WTC11 (cell line): Measurements from ENCODE around the gene FAM13A.

Experiments used
- CTCF ChIP-seq: fragments of 200-600 bp; IDR thresholded peaks from 2 replicates; pipeline ENCODE4 v1.8.0; 2022; ENCODE audit warnings: antibody characterized with exemption
- E2F1 ChIP-seq: sonication (generic); formaldehyde crosslinking; IDR thresholded peaks from 2 replicates; pipeline ENCODE4 v1.8.0; 2022; ENCODE audit warnings: mild to moderate bottlenecking, missing genetic modification reagents
- NFYB ChIP-seq: sonication (generic); formaldehyde crosslinking; conservative IDR thresholded peaks from 2 replicates; pipeline ENCODE4 v1.8.0; 2022; ENCODE audit warnings: low read depth, missing genetic modification reagents
- PREB ChIP-seq: sonication (generic); formaldehyde crosslinking; IDR thresholded peaks from 2 replicates; pipeline ENCODE4 v1.8.1; 2022; ENCODE audit warnings: mild to moderate bottlenecking, missing genetic modification reagents, moderate library complexity, borderline replicate concordance
- SP1 ChIP-seq: sonication (generic); formaldehyde crosslinking; conservative IDR thresholded peaks from 2 replicates; pipeline ENCODE4 v1.8.1; 2022; ENCODE audit warnings: missing genetic modification reagents
- TCF7 ChIP-seq: sonication (generic); formaldehyde crosslinking; IDR thresholded peaks from 2 replicates; pipeline ENCODE4 v1.8.0; 2022; ENCODE audit warnings: mild to moderate bottlenecking, low read depth, missing genetic modification reagents, moderate library complexity
- USF2 ChIP-seq: sonication (generic); formaldehyde crosslinking; IDR thresholded peaks from 2 replicates; pipeline ENCODE4 v1.8.1; 2023; ENCODE audit warnings: mild to moderate bottlenecking, missing genetic modification reagents, moderate library complexity
- ZNF138 ChIP-seq: sonication (generic); formaldehyde crosslinking; conservative IDR thresholded peaks from 2 replicates; pipeline ENCODE4 v1.8.1; 2022; ENCODE audit warnings: mild to moderate bottlenecking, moderate library complexity, missing genetic modification reagents
- ZNF219 ChIP-seq: sonication (generic); formaldehyde crosslinking; IDR thresholded peaks from 2 replicates; pipeline ENCODE4 v1.8.0; 2023; ENCODE audit warnings: missing genetic modification reagents, mild to moderate bottlenecking, borderline replicate concordance
- TF ChIP-seq, protein P1 (sequence below): sonication (generic); formaldehyde crosslinking; IDR thresholded peaks from 2 replicates; pipeline ENCODE4 v1.8.1; 2023; ENCODE audit warnings: mild to moderate bottlenecking, moderate library complexity, missing genetic modification reagents
- TF ChIP-seq, protein P2 (sequence below): sonication (generic); formaldehyde crosslinking; IDR thresholded peaks from 2 replicates; pipeline ENCODE4 v1.8.0; 2023; ENCODE audit warnings: missing genetic modification reagents

DNA sequence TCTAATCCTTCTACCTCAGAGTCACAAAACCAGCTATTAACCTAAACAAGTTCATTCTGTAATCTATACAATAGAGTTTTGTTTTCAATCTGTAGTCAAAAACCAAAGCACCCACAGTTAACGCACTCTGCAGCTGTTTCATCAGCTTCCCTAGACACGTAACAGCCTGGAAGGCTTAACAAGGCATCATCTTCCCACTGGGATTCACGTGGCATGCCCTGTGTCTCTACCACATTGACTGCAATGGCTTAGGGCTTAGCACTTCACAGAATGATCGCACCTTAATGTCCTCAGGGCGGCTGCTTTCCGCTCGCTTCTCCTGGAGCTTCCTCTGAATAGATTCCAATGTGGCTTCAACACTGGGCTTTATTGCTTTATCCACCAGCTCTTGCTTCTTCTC, 309.6 kb downstream of the FAM13A start:
- TF ChIP-seq, protein P1, sequence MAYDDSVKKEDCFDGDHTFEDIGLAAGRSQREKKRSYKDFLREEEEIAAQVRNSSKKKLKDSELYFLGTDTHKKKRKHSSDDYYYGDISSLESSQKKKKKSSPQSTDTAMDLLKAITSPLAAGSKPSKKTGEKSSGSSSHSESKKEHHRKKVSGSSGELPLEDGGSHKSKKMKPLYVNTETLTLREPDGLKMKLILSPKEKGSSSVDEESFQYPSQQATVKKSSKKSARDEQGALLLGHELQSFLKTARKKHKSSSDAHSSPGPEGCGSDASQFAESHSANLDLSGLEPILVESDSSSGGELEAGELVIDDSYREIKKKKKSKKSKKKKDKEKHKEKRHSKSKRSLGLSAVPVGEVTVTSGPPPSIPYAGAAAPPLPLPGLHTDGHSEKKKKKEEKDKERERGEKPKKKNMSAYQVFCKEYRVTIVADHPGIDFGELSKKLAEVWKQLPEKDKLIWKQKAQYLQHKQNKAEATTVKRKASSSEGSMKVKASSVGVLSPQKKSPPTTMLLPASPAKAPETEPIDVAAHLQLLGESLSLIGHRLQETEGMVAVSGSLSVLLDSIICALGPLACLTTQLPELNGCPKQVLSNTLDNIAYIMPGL: no peak
- TF ChIP-seq ZNF138 (CRISPR knock-in tag): no peak
- no peak for TF ChIP-seq NFYB (CRISPR knock-in tag)
- TF ChIP-seq CTCF: no peak
- TF ChIP-seq USF2 (CRISPR knock-in tag): no peak
- TF ChIP-seq SP1 (CRISPR knock-in tag): no peak
- TF ChIP-seq E2F1 (CRISPR knock-in tag): no peak
- TF ChIP-seq, protein P2, sequence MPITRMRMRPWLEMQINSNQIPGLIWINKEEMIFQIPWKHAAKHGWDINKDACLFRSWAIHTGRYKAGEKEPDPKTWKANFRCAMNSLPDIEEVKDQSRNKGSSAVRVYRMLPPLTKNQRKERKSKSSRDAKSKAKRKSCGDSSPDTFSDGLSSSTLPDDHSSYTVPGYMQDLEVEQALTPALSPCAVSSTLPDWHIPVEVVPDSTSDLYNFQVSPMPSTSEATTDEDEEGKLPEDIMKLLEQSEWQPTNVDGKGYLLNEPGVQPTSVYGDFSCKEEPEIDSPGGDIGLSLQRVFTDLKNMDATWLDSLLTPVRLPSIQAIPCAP: no peak
- no peak for TF ChIP-seq PREB (CRISPR knock-in tag)
- no peak for TF ChIP-seq ZNF219 (CRISPR knock-in tag)
- TF ChIP-seq TCF7 (CRISPR knock-in tag): no peak
